Stimulated activated naive CD4-positive, alpha-beta T cell (primary cell): ENCODE results near the gene ALOX12.

Experiments used
- DNase-seq, 6 experiments: peaks; one replicate each; lab custom pipeline; 2025; lab: John Stamatoyannopoulos, UW

ALOX12 gene

GRCh38 chr17:7021993-7022778 is 26.3 kb downstream of the ALOX12 start:
- DNase-seq: peak; percentile 35 to 72 (median 65)

GRCh38 chr17:7022781-7023571 is 27.1 kb downstream of the ALOX12 start, which contains the start of gene BCL6B:
Gene BCL6B, plus strand, starts transcription at chr17:7023050. Its CDS starts 622 bp downstream, at chr17:7023672.
- DNase-seq: peak in 1 of 6 experiments; percentile 54

DNA sequence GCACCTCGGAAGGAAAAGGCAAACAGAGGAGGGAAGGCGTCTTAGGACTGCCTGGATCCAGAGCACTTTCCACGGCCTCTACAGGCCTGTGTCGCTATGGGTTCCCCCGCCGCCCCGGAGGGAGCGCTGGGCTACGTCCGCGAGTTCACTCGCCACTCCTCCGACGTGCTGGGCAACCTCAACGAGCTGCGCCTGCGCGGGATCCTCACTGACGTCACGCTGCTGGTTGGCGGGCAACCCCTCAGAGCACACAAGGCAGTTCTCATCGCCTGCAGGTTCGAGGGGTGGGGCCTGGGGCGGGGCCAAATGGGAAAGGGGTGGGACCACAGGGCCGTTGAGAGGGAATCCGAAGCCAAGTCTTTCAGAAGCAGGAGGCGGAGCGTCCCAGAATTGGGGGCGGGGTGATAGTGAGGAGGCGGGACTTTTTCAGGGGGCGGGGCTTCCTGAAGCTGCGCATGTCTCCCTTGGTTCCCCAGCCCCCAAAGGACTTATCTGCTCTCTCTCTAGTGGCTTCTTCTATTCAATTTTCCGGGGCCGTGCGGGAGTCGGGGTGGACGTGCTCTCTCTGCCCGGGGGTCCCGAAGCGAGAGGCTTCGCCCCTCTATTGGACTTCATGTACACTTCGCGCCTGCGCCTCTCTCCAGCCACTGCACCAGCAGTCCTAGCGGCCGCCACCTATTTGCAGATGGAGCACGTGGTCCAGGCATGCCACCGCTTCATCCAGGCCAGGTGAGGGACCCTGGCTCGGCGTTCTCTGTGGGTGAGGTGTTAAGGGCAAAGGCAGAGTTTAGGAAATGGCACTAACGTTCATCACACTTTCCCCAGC is 27.9 kb downstream of the ALOX12 start:
- DNase-seq: peak; percentile 79 to 96 (median 90)

DNA sequence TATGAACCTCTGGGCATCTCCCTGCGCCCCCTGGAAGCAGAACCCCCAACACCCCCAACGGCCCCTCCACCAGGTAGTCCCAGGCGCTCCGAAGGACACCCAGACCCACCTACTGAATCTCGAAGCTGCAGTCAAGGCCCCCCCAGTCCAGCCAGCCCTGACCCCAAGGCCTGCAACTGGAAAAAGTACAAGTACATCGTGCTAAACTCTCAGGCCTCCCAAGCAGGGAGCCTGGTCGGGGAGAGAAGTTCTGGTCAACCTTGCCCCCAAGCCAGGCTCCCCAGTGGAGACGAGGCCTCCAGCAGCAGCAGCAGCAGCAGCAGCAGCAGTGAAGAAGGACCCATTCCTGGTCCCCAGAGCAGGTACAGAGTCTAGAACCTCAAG is 28.5 kb downstream of the ALOX12 start:
- DNase-seq: no peak

- no peak for DNase-seq
Observed at GRCh38 chr17:7025245-7025644, 29.4 kb downstream of the ALOX12 start.

DNA sequence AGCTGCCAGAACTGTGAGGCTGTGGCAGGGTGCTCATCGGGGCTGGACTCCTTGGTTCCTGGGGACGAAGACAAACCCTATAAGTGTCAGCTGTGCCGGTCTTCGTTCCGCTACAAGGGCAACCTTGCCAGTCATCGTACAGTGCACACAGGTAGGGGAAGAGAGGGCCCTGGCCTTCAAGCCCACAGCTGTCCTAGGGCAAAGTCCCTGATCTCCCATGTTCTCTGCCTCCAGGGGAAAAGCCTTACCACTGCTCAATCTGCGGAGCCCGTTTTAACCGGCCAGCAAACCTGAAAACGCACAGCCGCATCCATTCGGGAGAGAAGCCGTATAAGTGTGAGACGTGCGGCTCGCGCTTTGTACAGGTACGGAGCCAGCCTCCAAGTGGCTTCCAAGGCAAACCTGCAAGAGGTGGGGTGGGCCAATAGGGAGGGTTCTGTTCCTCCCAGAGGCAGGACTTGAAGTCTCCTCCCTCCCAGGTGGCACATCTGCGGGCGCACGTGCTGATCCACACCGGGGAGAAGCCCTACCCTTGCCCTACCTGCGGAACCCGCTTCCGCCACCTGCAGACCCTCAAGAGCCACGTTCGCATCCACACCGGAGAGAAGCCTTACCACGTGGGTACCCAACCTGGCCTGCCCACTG is 30.7 kb downstream of the ALOX12 start:
- no peak for DNase-seq

- DNase-seq: no peak
Observed at GRCh38 chr17:7027335-7027734, 31.5 kb downstream of the ALOX12 start.

GRCh38 chr17:7029096-7029495 is 33.2 kb downstream of the ALOX12 start:
- no peak for DNase-seq

DNA sequence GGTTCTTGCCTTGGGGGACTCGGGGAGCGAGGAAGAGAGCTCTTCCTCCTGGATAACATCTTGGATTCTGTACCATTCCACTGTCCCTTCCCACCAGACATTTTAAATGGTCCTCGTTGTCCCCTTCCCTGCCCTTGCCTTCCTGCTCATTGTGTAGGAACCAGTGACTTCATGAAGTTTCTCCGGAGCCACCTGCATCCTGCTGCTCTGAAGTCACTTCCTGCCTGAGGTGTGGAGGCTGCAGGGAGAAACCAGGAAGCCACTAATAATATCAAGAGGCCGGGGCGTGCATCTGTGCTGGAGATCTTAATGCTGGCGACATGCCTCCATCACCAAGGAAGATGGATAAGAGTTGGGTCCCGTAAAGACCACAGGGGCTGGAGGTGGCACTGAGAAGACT is 33.8 kb downstream of the ALOX12 start:
- peak in 3 of 6 experiments; percentile 28 to 43 (median 32) for DNase-seq

DNA sequence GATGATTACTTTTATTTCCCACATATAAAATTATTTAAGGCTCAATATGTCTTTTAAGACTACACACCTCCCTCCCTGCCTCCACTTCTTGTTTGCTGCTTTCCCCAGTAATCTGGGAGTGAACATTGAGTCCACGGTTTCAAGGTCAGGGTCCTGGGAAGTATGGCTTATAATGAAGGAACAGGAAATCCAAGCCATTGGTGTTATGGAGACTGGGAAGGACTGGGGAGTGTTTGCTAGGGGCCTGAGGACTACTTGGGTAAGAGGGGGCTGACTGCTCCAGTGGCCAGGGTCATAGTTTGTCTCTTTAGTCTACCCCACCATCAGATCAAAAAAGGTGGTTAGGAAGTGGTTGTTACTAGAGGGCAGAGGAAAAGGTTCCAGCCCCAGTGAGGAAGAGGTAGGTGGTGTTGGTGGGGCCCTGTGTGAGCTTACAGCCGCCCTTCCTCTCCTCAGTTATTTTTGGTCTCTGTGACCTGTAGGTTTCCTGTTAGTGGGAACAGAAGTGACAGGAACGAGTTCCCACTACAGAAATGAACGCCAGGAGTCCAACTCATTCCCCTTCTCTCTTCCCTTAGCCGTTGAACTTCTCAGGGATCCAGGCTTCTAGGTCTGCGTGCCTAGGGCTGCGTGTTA is 39.2 kb downstream of the ALOX12 start:
- DNase-seq: peak in 4 of 6 experiments; percentile 25 to 72 (median 46)

DNA sequence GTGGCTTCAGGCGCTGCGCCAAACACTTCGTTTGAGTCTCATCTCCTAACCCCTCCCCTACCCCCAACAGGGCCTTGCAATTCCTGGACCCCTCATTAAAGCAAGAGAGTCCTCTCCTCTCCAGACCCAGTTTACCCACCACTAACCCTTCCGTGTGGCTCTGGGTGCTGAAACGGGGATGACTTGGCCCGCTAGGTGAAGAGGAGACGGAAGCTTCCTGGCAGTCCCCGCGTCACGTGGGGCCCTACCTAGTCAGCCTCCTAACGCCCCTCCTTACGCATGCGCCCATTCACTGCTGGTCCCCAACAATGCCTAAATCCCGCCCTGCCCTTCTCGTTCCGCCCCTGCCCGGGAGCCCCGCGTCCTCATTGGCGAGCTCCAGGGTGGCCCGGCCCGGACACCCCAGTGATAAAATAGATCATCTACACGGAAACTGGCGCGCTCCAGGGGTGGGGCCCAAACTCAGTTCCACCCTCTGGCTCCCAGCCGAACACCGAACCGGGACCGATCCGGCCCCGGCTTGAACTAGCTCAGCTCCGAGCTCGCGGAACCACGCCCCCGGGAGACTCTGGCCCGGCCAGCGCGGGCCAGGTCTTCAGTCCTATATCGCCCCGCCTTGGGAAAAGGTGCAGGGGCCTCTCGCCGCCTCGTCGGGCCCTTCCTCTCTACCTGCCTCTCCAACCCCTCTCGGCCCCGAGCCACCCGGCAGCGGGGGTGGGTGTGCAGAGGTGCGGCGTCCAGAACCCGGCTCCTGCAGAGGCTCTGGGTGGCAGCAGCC is 39.9 kb downstream of the ALOX12 start, which contains the start of gene SLC16A13:
TSS of gene SLC16A13 (plus strand) at position 425 of the 778 bp plus-strand sequence. CDS start 368 bp downstream, outside the sequence.
- peak; percentile 93 to 99 (median 97) for DNase-seq

GRCh38 chr17:7038025-7038862 is 42.4 kb downstream of the ALOX12 start:
- DNase-seq: no peak

DNA sequence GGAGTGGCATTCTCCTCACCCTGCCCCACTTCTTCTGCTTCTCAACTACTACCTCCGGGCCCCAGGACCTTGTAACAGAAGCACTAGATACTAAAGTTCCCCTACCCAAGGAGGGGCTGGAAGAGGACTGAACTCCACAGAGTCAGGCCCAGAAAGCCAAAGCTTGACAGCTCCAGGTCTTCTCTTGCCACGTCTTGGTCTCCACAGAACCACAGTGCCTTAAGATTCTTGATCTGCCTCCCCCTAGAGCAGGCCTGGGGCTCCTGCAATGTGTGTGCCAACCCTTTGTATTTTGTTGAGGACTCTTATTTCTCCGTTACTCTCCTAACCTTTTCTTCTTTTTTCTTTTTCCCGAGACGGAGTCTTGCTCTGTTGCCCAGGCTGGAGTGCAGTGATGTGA is 44.0 kb downstream of the ALOX12 start:
- peak in 2 of 6 experiments; percentile 26 for DNase-seq

DNA sequence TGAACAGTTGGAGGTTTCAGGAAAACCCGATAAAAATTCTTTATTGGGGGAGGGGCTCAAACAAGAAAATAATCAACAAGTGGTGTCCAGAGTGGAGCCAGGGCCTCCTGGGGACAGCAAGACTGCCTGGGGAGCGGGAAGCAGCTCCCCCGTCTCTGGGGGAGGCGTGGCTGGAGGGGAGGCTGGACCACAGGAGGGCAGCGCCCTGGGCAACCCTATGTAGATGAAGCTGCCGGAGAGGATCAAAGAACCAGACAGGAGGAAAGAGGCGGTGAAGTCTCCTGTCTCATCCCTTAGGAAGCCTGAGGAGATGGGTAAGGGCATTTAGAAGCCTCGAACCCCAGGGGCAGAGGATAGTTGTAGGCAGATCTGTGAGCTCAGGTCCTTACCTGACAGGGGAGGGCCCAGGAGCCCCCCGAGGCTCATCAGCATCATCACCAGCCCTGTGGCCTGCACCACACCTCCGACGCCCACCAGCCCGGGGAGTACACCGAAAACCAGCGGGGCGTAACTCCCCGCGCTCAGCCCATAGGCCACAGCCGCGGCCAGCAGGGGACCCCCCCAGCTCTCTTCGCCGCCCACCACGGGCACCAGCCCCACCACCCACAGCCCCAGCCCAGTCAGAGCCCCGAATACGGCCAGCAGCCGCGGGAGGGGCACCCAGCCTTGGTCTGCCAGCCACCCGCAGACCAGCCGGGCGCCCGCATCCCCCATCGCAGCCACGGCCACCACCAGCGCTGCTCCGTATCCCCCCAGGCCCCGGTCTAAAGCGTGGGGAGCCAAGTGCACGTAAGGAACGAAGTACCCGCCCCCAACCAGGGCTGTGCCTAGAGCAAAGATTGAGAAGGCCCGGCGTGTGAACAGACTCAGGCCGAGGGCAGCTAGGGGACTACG is 46.0 kb downstream of the ALOX12 start:
- peak in 2 of 6 experiments; percentile 42 to 55 for DNase-seq

- peak; percentile 23 to 68 (median 58) for DNase-seq
Observed at GRCh38 chr17:7042501-7043181, 46.8 kb downstream of the ALOX12 start.

GRCh38 chr17:7043182-7043496 is 47.3 kb downstream of the ALOX12 start:
- DNase-seq: no peak

DNA sequence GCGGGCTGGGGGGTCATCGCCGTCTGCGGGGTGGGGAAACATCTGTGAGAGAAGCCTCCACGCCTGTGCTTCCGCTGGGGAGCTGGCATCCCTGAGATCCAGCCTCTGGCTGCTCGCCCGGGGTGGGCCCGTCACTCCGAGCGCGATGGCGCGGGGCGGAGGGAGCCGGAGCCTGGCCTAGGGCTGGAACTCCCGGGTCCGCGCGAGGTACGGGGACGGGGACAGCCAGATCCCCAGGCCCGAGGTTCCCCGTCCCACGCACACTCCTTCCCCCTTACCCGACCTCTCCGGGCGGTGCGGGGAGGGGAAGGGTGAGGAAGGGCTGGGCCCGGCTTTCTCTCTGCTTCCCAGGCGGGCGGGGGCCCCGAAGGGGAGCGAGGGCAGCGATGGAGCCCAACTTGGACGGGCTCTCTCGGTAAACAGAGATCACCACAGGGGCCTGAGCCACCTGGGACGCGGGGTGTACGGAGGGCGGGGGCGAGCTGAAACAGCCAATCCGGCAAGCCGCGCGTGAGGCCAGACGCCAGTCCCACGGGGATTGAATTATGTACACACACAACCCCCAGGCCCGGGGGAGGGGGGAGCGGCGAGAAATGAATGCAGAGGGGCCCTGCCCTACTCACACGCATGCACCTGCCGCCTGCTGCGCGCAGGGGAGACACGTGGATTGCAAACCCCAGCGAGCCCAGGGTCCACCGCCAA is 47.8 kb downstream of the ALOX12 start, which contains the start of gene SLC16A11:
TSS of gene SLC16A11 (minus strand) at position 596 of the 702 bp plus-strand sequence. CDS start at position 17, 579 bp downstream.
- DNase-seq: peak in 4 of 6 experiments; percentile 28 to 66 (median 46)
